T-helper 1 cell treated with Interleukin-12 subunit alpha and Interleukin-12 subunit beta and Interleukin-4 antibody, amounts not matched to agents 30 μg/mL and 1 μg/mL, for 36 hours (primary cell): ENCODE measurements around the gene AQP11.
"Not testable (repeated sequence)": the region's sequence is repeated elsewhere in the genome, so short reads cannot be mapped to it uniquely, and the experiment has no call there.

Source experiments
- H3K27ac Mint-ChIP-seq: one replicate; pipeline ENCODE4 v1.8.0; 2021; ENCODE audit warnings: mild to moderate bottlenecking, mixed read lengths
- H3K27me3 Mint-ChIP-seq: one replicate; pipeline ENCODE4 v1.8.0; 2021; ENCODE audit warnings: low read depth, mixed read lengths
- H3K36me3 Mint-ChIP-seq: one replicate; pipeline ENCODE4 v1.8.0; 2021; ENCODE audit warnings: low read depth, mixed read lengths
- H3K4me1 Mint-ChIP-seq: one replicate; pipeline ENCODE4 v1.8.0; 2021; ENCODE audit warnings: low read depth, mixed read lengths
- H3K4me3 Mint-ChIP-seq: one replicate; pipeline ENCODE4 v1.8.0; 2021; ENCODE audit warnings: mild to moderate bottlenecking, moderate library complexity, mixed read lengths
- H3K9me3 Mint-ChIP-seq: one replicate; pipeline ENCODE4 v1.8.0; 2021; ENCODE audit warnings: mixed read lengths

AQP11 gene

DNA sequence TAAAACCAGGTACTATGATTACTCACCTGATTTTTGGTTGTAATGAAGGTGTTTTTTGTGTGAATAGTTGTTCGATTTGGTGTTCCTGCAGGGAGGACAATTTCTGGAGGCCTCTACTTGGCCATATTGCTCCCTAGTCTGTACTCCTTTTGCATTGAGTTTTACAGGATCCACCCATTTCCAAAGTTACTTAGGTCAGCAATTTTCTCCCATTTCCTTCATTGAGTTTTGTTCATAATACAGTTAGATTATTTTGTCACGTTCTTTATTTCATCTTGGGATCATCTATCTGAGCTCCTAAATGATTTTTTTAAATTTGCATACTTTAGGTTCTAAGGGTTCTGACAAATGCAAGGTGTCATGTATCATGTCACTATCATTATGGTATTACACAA is 20.1 kb upstream of the AQP11 start:
- peaks cover 5% of the 10 kb centered on the region for H3K27me3 Mint-ChIP-seq

GRCh38 chr11:77570896-77571295 is 18.9 kb upstream of the AQP11 start:
- not testable (repeated sequence) for H3K4me3 Mint-ChIP-seq

More for the DNA sequence above, 20.1 kb upstream of the AQP11 start:
- Mint-ChIP-seq H3K27ac (no peak overlapping the region), H3K9me3 (no peaks in the 10 kb centered on the region), H3K4me1 (no peaks in the 10 kb centered on the region), H3K4me3 (no peak overlapping the region), H3K36me3 (no peaks in the 10 kb centered on the region)

DNA sequence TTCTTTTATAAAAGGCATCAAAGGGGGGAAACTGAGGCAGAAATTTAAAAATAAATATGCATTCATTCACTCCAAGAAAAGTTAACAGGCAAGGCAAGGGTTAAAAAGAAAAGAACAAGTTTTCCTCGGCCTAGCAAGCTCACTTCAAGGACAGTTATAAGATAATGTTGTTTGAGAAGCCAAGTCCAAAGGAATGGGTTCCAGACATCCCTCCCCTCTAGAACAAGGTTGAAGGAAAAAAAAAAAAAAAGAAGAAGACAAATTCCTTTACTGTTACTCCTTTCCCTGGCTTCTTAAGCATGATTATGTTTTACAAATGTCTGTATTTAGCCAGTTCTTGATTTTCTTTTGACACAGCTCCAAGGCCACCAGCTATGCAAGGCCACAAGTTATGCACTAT is 14.3 kb upstream of the AQP11 start:
- H3K4me1 Mint-ChIP-seq, H3K27ac Mint-ChIP-seq, H3K9me3 Mint-ChIP-seq, H3K27me3 Mint-ChIP-seq, H3K4me3 Mint-ChIP-seq, H3K36me3 Mint-ChIP-seq: not testable (repeated sequence)

More at GRCh38 chr11:77570896-77571295, 18.9 kb upstream of the AQP11 start:
- not testable (repeated sequence) for H3K4me1 Mint-ChIP-seq, H3K27me3 Mint-ChIP-seq, H3K27ac Mint-ChIP-seq, H3K9me3 Mint-ChIP-seq, H3K36me3 Mint-ChIP-seq

- H3K27ac Mint-ChIP-seq: no peak overlapping the region
- H3K36me3 Mint-ChIP-seq: no peaks in the 10 kb centered on the region
- H3K9me3 Mint-ChIP-seq: peaks cover 16% of the 10 kb centered on the region
- no peaks in the 10 kb centered on the region for H3K4me1 Mint-ChIP-seq
- peaks cover 5% of the 10 kb centered on the region for H3K27me3 Mint-ChIP-seq
- H3K4me3 Mint-ChIP-seq: no peak overlapping the region
These were observed 8.9 kb upstream of the AQP11 start for GRCh38 chr11:77580712-77581337.

- Mint-ChIP-seq H3K4me1 (peaks cover 10% of the 10 kb centered on the region), H3K27me3 (peaks cover 30% of the 10 kb centered on the region), H3K9me3 (no peaks in the 10 kb centered on the region), H3K36me3 (peaks cover 2% of the 10 kb centered on the region), H3K27ac (no peak overlapping the region), H3K4me3 (peak overlapping the region; percentile 82)
These were observed 602 bp upstream of the AQP11 start for GRCh38 chr11:77589181-77589520.

DNA sequence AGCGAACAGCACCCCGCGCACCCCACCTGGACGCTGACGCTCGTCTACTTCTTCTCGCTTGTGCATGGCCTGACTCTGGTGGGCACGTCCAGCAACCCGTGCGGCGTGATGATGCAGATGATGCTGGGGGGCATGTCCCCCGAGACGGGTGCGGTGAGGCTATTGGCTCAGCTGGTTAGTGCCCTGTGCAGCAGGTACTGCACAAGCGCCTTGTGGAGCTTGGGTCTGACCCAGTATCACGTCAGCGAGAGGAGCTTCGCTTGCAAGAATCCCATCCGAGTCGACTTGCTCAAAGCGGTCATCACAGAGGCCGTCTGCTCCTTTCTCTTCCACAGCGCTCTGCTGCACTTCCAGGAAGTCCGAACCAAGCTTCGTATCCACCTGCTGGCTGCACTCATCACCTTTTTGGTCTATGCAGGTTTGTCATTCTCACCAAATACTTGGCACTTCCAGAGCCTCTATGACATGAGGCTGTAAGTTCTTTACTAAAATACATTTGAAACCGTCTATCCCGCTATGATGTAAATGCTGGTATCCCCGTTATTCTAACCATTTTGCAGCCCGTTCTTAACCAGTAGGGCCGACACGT is 535 bp downstream of the AQP11 start:
- H3K4me3 Mint-ChIP-seq: peak overlapping the region; percentile 92
- peak overlapping the region; percentile 31 for H3K27ac Mint-ChIP-seq
- H3K27me3 Mint-ChIP-seq: peaks cover 30% of the 10 kb centered on the region
- no peaks in the 10 kb centered on the region for H3K9me3 Mint-ChIP-seq
- H3K4me1 Mint-ChIP-seq: peaks cover 10% of the 10 kb centered on the region
- H3K36me3 Mint-ChIP-seq: peaks cover 2% of the 10 kb centered on the region

- Mint-ChIP-seq H3K27me3 (peaks cover 13% of the 10 kb centered on the region), H3K27ac (no peak overlapping the region), H3K4me3 (no peak overlapping the region), H3K9me3 (no peaks in the 10 kb centered on the region), H3K36me3 (peaks cover 2% of the 10 kb centered on the region), H3K4me1 (peaks cover 10% of the 10 kb centered on the region)
These were observed 3.0 kb downstream of the AQP11 start for GRCh38 chr11:77592727-77593126.

- Mint-ChIP-seq H3K9me3 (no peaks in the 10 kb centered on the region), H3K27me3 (peaks cover 10% of the 10 kb centered on the region), H3K36me3 (peaks cover 2% of the 10 kb centered on the region), H3K4me1 (peaks cover 8% of the 10 kb centered on the region), H3K27ac (no peak overlapping the region), H3K4me3 (no peak overlapping the region)
These were observed 4.1 kb downstream of the AQP11 start for GRCh38 chr11:77593883-77594282.

GRCh38 chr11:77596626-77597025 is 6.9 kb downstream of the AQP11 start:
- H3K4me1 Mint-ChIP-seq: no peaks in the 10 kb centered on the region
- no peaks in the 10 kb centered on the region for H3K36me3 Mint-ChIP-seq
- H3K4me3 Mint-ChIP-seq: no peak overlapping the region
- no peaks in the 10 kb centered on the region for H3K27me3 Mint-ChIP-seq
- H3K27ac Mint-ChIP-seq: no peak overlapping the region
- H3K9me3 Mint-ChIP-seq: no peaks in the 10 kb centered on the region

DNA sequence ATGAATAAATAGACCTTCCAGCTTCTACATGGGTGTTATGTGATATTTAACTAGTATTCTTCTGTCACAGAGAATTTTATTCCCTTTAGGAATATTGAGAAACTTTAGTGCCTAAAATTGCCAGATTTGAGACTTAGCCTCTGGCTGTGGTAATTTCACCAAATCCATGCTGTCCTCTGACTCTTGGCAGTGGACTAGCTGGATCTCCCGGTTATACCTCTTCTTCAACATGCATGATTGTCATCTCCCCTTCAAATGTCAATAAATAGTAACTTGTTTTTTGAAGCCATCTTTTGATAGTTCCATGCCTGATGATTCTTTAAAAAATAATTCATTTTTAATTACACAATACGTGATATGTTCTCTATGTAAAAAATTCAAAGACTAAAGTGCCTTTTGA is 8.4 kb downstream of the AQP11 start:
- H3K4me3 Mint-ChIP-seq: no peak overlapping the region
- no peaks in the 10 kb centered on the region for H3K4me1 Mint-ChIP-seq
- no peak overlapping the region for H3K27ac Mint-ChIP-seq
- H3K36me3 Mint-ChIP-seq: no peaks in the 10 kb centered on the region
- H3K27me3 Mint-ChIP-seq: no peaks in the 10 kb centered on the region
- H3K9me3 Mint-ChIP-seq: no peaks in the 10 kb centered on the region

DNA sequence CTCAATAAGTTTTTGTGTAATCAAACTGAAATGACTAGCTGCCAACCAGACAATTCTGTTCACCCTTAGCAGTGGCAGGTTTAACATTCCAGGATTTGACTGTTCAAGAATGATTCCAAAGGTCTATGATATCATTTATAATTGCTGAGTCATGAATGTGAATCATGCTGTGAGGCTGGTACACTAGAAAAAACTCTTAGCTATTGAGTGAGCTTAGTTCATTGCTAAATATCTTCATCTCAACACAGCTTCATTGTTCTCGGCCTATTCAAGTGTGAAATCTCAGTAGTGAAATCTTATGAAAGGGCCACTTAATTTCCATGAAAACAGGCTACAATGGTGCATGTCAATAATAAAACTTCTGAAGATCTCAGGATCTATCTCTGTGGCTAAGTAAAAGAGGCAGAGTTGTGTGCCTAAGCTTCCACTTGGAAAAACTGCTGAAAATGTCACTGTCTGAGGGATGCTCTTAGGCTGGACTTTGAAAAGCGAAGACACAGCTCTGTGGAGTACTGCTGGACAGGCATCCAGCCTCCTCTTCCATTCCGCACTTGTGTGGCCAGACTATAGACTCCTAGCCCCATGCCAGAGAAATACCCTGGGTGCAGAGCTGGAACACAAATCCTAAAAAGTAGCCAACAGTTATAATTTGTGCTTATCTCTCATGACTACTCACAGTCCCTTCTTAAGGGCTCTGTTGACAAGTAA is 12.8 kb downstream of the AQP11 start:
- H3K36me3 Mint-ChIP-seq: no peaks in the 10 kb centered on the region
- no peak overlapping the region for H3K4me3 Mint-ChIP-seq
- no peaks in the 10 kb centered on the region for H3K9me3 Mint-ChIP-seq
- no peaks in the 10 kb centered on the region for H3K4me1 Mint-ChIP-seq
- no peaks in the 10 kb centered on the region for H3K27me3 Mint-ChIP-seq
- no peak overlapping the region for H3K27ac Mint-ChIP-seq

DNA sequence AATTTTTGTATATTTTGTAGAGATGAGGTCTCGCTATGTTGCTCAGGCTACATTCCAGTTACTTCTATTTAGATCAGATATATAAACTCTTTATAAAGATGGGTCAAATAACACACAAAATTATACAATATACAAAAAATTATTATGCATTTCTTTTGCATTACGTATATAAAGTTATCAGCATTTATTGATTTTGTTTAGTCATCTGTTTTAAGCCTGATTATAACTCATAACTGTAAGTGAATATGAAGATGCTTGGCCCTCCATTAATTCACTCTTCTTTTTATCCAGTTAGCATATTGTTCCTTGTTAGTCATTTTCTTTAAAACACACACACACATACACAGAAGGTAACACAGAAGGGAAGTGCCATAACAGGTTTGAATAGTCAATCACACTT is 14.5 kb downstream of the AQP11 start:
- H3K4me1 Mint-ChIP-seq: no peaks in the 10 kb centered on the region

DNA sequence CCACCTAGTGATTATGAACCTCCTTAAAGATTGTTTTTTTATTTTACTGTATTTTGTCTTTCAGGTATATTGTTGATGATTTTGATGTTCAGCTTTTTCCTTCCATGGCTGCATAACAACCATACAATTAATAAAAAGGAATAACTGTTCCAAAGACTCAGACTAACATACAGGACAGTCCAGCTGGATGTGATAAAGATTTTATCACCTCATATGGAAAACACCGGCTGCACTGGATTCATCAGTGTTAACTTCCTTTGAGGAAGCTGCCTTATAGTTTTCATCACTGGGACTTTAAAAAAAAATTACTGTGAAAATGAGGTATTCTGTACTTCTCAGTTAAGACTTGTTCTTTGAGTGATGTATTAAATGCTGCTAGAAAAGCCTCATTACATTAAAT is 19.5 kb downstream of the AQP11 start:
- Mint-ChIP-seq H3K9me3 (no peaks in the 10 kb centered on the region), H3K4me1 (no peaks in the 10 kb centered on the region)

More for the DNA sequence above, 14.5 kb downstream of the AQP11 start:
- no peak overlapping the region for H3K4me3 Mint-ChIP-seq
- H3K36me3 Mint-ChIP-seq: no peaks in the 10 kb centered on the region
- H3K27ac Mint-ChIP-seq: no peak overlapping the region
- no peaks in the 10 kb centered on the region for H3K9me3 Mint-ChIP-seq
- no peaks in the 10 kb centered on the region for H3K27me3 Mint-ChIP-seq

GRCh38 chr11:77611921-77612320 is 22.2 kb downstream of the AQP11 start:
- Mint-ChIP-seq H3K4me1 (no peaks in the 10 kb centered on the region), H3K36me3 (peaks cover 19% of the 10 kb centered on the region), H3K27me3 (no peaks in the 10 kb centered on the region), H3K27ac (no peak overlapping the region), H3K9me3 (no peaks in the 10 kb centered on the region), H3K4me3 (no peak overlapping the region)

More for the DNA sequence above, 19.5 kb downstream of the AQP11 start:
- H3K36me3 Mint-ChIP-seq: peaks cover 9% of the 10 kb centered on the region
- no peak overlapping the region for H3K27ac Mint-ChIP-seq
- H3K27me3 Mint-ChIP-seq: no peaks in the 10 kb centered on the region
- H3K4me3 Mint-ChIP-seq: no peak overlapping the region

DNA sequence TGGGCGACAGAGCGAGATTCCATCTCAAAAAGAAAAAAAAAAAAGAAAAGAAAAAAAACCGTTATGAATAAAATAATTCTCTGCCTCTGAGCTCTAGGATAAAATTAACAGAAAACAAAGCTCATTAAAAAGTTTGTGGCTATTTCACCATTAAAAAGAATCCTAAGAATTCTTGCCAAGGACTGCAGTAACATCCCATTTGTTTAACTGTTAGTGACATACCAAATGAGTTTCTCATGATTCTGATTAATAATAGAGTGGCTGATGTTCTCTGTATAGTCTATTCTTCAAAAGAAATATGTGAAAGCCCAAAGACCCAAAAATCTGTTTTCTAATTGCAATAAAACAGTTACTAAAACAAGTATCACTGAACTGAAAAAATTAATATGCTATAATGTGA is 28.1 kb downstream of the AQP11 start:
- Mint-ChIP-seq H3K4me3 (no peak overlapping the region), H3K27ac (no peak overlapping the region), H3K9me3 (no peaks in the 10 kb centered on the region), H3K27me3 (no peaks in the 10 kb centered on the region), H3K4me1 (peaks cover 4% of the 10 kb centered on the region), H3K36me3 (peaks cover 31% of the 10 kb centered on the region)
